SK-N-SH (cell line): ENCODE measurements around the gene FANCE. TPM values are rescaled to one million over a fixed set of nuclear protein-coding genes. Genes with fewer than 3 reads are reported as not detected.

Source experiments
- CTCF ChIA-PET: fragments of 300-600, 350-600 bp; formaldehyde crosslinking; extraction: SDS; loops from one replicate; lab custom pipeline; 2021; lab: Yijun Ruan, JAX
- POLR2A ChIA-PET: fragments of 350-600 bp; sonication (Branson Sonifier 250); formaldehyde crosslinking; extraction: SDS; loops from one replicate; lab custom pipeline; 2020; ENCODE audit warnings: antibody characterized with exemption, inconsistent platforms; lab: Yijun Ruan, JAX
- DNase-seq: peaks from one replicate; pipeline ENCODE4 v3.0.0; 2012
- H2AFZ ChIP-seq: fragments of 200-600 bp; sonication (generic); 2 replicates; pipeline ENCODE4 v1.8.1; 2016; ENCODE audit warnings: antibody characterized with exemption, mild to moderate bottlenecking, low read depth
- H3F3A ChIP-seq: fragments of 200-600 bp; sonication (generic); replicated peaks from 2 replicates; pipeline ENCODE3; 2016; ENCODE audit warnings: antibody characterized with exemption, mild to moderate bottlenecking; ENCODE audit not compliant: insufficient read depth
- H3K27ac ChIP-seq, 2 experiments: fragments of 200-500 bp in 1 of 2; fragments of 200-600 bp in 1 of 2; sonication (Bioruptor generic) in 1 of 2; sonication (generic), shearing (Covaris generic) in 1 of 2; 2 replicates each; pipeline versions ENCODE4 v1.5.1 to v1.6.1; 2014 to 2016; ENCODE audit warnings: low read depth in 2 of 2, inconsistent platforms in 1 of 2, low read length in 1 of 2, mild to moderate bottlenecking in 1 of 2, mixed read lengths in 1 of 2
- H3K27me3 ChIP-seq: fragments of 200-600 bp; sonication (generic), shearing (Covaris generic); 2 replicates; pipeline ENCODE4 v1.6.1; 2016; ENCODE audit warnings: mixed run types; ENCODE audit not compliant: insufficient read depth
- H3K36me3 ChIP-seq, 2 experiments: fragments of 200-500 bp in 1 of 2; fragments of 200-600 bp in 1 of 2; sonication (Bioruptor generic) in 1 of 2; sonication (generic) in 1 of 2; replicated peaks in 1 of 2; 2 replicates each; pipeline versions ENCODE3 to v1.5.1; 2014 to 2016; ENCODE audit warnings: low read length in 1 of 2, mild to moderate bottlenecking in 1 of 2; ENCODE audit not compliant: insufficient read depth in 2 of 2, control insufficient read depth in 1 of 2
- H3K4me1 ChIP-seq, 2 experiments: fragments of 200-500 bp in 1 of 2; fragments of 200-600 bp in 1 of 2; sonication (Bioruptor generic) in 1 of 2; sonication (generic), shearing (Covaris generic) in 1 of 2; 2 replicates each; pipeline versions ENCODE4 v1.5.1 to v1.6.1; 2014 to 2016; ENCODE audit warnings: low read depth in 1 of 2, low read length in 1 of 2, mixed run types in 1 of 2; ENCODE audit not compliant: insufficient read depth in 2 of 2, control insufficient read depth in 1 of 2
- H3K4me2 ChIP-seq: fragments of 200-600 bp; sonication (generic), shearing (Covaris generic); 2 replicates; pipeline ENCODE4 v1.6.1; 2017; ENCODE audit warnings: mixed run types
- H3K4me3 ChIP-seq, 2 experiments: fragments of 200-500 bp in 1 of 2; fragments of 200-600 bp in 1 of 2; sonication (Bioruptor generic) in 1 of 2; sonication (generic), shearing (Covaris generic) in 1 of 2; 2 replicates each; pipeline versions ENCODE4 v1.5.1 to v1.8.1; 2014 to 2016; ENCODE audit warnings: low read depth in 2 of 2, inconsistent platforms in 1 of 2, low read length in 1 of 2, mild to moderate bottlenecking in 1 of 2, mixed read lengths in 1 of 2, moderate library complexity in 1 of 2
- H3K79me2 ChIP-seq: fragments of 200-600 bp; sonication (generic); 2 replicates; pipeline ENCODE4 v1.8.1; 2017; ENCODE audit warnings: mild to moderate bottlenecking; ENCODE audit not compliant: insufficient read depth
- H3K9ac ChIP-seq: fragments of 200-600 bp; sonication (generic); 2 replicates; pipeline ENCODE4 v1.6.1; 2017; ENCODE audit warnings: mixed run types
- H3K9me2 ChIP-seq: fragments of 200-600 bp; sonication (generic); 2 replicates; pipeline ENCODE4 v1.6.1; 2017; ENCODE audit warnings: mixed run types
- H3K9me3 ChIP-seq: fragments of 200-600 bp; sonication (generic); 2 replicates; pipeline ENCODE4 v1.6.1; 2017; ENCODE audit warnings: mixed run types, mild to moderate bottlenecking, moderate library complexity
- H4K20me1 ChIP-seq: fragments of 200-600 bp; sonication (generic); 2 replicates; pipeline ENCODE4 v1.6.1; 2017; ENCODE audit warnings: mild to moderate bottlenecking, mixed run types; ENCODE audit not compliant: insufficient read depth
- ELF1 ChIP-seq: IDR thresholded peaks from 2 replicates; pipeline ENCODE4 v1.4.0; 2012
- EP300 ChIP-seq, 2 experiments: IDR thresholded peaks; 2 replicates each; pipeline versions ENCODE4 v1.4.0 to v1.6.1; 2012; ENCODE audit warnings: borderline replicate concordance in 1 of 2, low read depth in 1 of 2, low read length in 1 of 2
- FOXM1 ChIP-seq: IDR thresholded peaks from 2 replicates; pipeline ENCODE4 v1.4.0; 2012; ENCODE audit warnings: low read depth, mild to moderate bottlenecking
- GATA2 ChIP-seq: sonication (generic); formaldehyde crosslinking; IDR thresholded peaks from 2 replicates; pipeline ENCODE4 v1.5.0; 2020; ENCODE audit warnings: mild to moderate bottlenecking, missing genetic modification reagents
- JUND ChIP-seq: IDR thresholded peaks from 2 replicates; pipeline ENCODE4 v1.4.0; 2012
- RAD21 ChIP-seq: IDR thresholded peaks from 2 replicates; pipeline ENCODE4 v1.6.1; 2012; ENCODE audit warnings: mild to moderate bottlenecking, low read length
- RXRA ChIP-seq: IDR thresholded peaks from 2 replicates; pipeline ENCODE4 v1.4.0; 2012; ENCODE audit warnings: low read depth, mild to moderate bottlenecking, borderline replicate concordance
- WGBS: methylation state at CpG from one replicate; pipeline ENCODE4 v1.1.6; 2017; ENCODE audit warnings: low lambda C conversion rate; 5-methylcytosine and 5-hydroxymethylcytosine counted together
- polyA plus RNA-seq, 3 experiments: library from polyadenylated mRNA; depleted of rRNA; stranded (reverse); fragments of >200 nt; gene quantifications; 2 replicates each; pipeline ENCODE4 v1.2.3, GENCODE V29; 2012
- TF ChIP-seq, protein P1 (sequence below): fragments of 150-350 bp; IDR thresholded peaks from 2 replicates; pipeline ENCODE4 v1.6.1; 2016; ENCODE audit warnings: mild to moderate bottlenecking, low read depth, low read length
- TF ChIP-seq, protein P2 (sequence below): IDR thresholded peaks from 2 replicates; pipeline ENCODE4 v1.4.0; 2012; ENCODE audit warnings: low read depth, borderline replicate concordance
- TF ChIP-seq, protein P3 (sequence below): IDR thresholded peaks from 2 replicates; pipeline ENCODE4 v1.6.1; 2012; ENCODE audit warnings: mild to moderate bottlenecking, low read depth, low read length, moderate library complexity

Gene FANCE
- polyA plus RNA-seq, 1 of the 3 experiments (the other 2 are of a cell fraction) = 5.8 TPM

DNA sequence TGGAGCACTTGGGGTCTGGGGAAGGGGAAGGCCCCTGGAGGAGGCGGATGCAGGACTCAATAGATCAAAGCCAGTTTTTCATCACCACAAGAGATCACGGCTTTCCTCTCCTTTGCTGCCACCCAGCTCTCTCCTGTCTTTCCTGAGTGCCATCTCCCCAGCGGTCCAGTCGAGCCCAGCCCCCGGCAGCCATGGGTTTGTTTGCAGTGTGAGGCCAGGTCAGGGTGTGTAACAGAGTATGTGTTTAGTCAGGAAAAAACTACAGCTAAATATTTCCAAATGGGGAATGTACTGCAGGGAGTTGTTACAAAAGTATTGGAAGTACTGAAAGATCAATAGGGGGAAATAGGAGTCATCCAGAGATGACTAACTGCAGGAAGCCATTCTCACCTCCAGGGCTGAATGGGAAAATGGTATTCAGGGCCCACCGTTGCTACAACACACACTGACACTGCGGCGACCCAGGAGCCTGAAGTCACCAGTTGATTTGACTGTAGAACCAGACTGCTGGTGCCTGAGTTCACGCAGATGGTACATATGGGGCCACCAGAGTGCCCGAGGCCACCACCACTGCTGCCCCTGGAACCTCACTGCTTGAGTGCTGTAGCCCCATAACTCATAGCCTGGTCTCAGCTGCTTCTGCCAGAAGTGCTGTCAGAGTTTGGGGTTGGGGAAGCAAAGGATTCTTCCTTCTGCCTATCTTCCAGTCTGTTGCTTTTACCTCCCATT lies 23.6 kb upstream of the FANCE start:
- TF ChIP-seq FOXM1 (no peak), EP300 (IDR thresholded peaks at IDR 0.05; ENCODE audit: borderline replicate concordance in 1 of 2, low read depth in 1 of 2, low read length in 1 of 2) (no peak), RXRA (no peak), GATA2 (CRISPR knock-in tag) (no peak), RAD21 (no peak), ELF1 (no peak), JUND (no peak)
- TF ChIP-seq, protein P1, sequence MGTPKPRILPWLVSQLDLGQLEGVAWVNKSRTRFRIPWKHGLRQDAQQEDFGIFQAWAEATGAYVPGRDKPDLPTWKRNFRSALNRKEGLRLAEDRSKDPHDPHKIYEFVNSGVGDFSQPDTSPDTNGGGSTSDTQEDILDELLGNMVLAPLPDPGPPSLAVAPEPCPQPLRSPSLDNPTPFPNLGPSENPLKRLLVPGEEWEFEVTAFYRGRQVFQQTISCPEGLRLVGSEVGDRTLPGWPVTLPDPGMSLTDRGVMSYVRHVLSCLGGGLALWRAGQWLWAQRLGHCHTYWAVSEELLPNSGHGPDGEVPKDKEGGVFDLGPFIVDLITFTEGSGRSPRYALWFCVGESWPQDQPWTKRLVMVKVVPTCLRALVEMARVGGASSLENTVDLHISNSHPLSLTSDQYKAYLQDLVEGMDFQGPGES = no peak
- TF ChIP-seq, protein P2, sequence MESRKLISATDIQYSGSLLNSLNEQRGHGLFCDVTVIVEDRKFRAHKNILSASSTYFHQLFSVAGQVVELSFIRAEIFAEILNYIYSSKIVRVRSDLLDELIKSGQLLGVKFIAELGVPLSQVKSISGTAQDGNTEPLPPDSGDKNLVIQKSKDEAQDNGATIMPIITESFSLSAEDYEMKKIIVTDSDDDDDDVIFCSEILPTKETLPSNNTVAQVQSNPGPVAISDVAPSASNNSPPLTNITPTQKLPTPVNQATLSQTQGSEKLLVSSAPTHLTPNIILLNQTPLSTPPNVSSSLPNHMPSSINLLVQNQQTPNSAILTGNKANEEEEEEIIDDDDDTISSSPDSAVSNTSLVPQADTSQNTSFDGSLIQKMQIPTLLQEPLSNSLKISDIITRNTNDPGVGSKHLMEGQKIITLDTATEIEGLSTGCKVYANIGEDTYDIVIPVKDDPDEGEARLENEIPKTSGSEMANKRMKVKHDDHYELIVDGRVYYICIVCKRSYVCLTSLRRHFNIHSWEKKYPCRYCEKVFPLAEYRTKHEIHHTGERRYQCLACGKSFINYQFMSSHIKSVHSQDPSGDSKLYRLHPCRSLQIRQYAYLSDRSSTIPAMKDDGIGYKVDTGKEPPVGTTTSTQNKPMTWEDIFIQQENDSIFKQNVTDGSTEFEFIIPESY = no peak
- TF ChIP-seq, protein P3, sequence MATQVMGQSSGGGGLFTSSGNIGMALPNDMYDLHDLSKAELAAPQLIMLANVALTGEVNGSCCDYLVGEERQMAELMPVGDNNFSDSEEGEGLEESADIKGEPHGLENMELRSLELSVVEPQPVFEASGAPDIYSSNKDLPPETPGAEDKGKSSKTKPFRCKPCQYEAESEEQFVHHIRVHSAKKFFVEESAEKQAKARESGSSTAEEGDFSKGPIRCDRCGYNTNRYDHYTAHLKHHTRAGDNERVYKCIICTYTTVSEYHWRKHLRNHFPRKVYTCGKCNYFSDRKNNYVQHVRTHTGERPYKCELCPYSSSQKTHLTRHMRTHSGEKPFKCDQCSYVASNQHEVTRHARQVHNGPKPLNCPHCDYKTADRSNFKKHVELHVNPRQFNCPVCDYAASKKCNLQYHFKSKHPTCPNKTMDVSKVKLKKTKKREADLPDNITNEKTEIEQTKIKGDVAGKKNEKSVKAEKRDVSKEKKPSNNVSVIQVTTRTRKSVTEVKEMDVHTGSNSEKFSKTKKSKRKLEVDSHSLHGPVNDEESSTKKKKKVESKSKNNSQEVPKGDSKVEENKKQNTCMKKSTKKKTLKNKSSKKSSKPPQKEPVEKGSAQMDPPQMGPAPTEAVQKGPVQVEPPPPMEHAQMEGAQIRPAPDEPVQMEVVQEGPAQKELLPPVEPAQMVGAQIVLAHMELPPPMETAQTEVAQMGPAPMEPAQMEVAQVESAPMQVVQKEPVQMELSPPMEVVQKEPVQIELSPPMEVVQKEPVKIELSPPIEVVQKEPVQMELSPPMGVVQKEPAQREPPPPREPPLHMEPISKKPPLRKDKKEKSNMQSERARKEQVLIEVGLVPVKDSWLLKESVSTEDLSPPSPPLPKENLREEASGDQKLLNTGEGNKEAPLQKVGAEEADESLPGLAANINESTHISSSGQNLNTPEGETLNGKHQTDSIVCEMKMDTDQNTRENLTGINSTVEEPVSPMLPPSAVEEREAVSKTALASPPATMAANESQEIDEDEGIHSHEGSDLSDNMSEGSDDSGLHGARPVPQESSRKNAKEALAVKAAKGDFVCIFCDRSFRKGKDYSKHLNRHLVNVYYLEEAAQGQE = no peak
- Histone ChIP-seq H3K4me1 (peaks cover 0 to 21% of the 10 kb centered on the region in 2 experiments; a peak in 1 of 4 replicates), H2AFZ (no peak overlapping the region), H3F3A (no peaks in the 10 kb centered on the region), H3K27ac (peak overlapping the region in 1 of 2 experiments; percentile 66; a peak in 1 of 4 replicates), H3K79me2 (no peaks in the 10 kb centered on the region), H3K4me3 (no peak overlapping the region), H3K9me3 (peaks cover 11% of the 10 kb centered on the region; the same call in 1 of the 2 replicates), H4K20me1 (no peaks in the 10 kb centered on the region), H3K27me3 (no peaks in the 10 kb centered on the region), H3K9me2 (no peaks in the 10 kb centered on the region), H3K36me3 (peaks cover 9 to 13% of the 10 kb centered on the region in 2 experiments), H3K4me2 (0 out of 2 replicates have a peak overlapping the region, but pooled peaks have one; percentile 44), H3K9ac (peak overlapping the region; percentile 21; the same call in 1 of the 2 replicates)
- no peak for DNase-seq
- WGBS = 90% methylated on average over 7 of the region's 10 CpGs
- ChIA-PET POLR2A (no interaction called here), CTCF (interaction anchor here (1.2 to 2.0 kb wide), 3 partner anchors 10 to 86 kb away, joined by 3 to 11 read pairs (median 5); partner anchors contain the start of gene PPARD)
